Tibial artery (tissue), 4 donors: ENCODE results near the gene PDCD10.

ENCODE experiments used
- DNase-seq, 2 donors: peaks; one replicate each; pipeline ENCODE4 v3.0.0-alpha.2; 2019
- H3K27ac ChIP-seq, 2 donors: fragments of 200-600 bp; sonication (generic) in 1 of 2; 1 replicate in 1 of 2; 2 replicates in 1 of 2; pipeline ENCODE4 v1.5.1; 2018 to 2019; ENCODE audit warnings: mild to moderate bottlenecking in 1 of 2
- H3K27me3 ChIP-seq, 2 donors: fragments of 200-600 bp; sonication (generic) in 1 of 2; one replicate each; pipeline versions ENCODE4 v1.5.1 to v1.6.0; 2016 to 2019
- H3K36me3 ChIP-seq, 3 donors: fragments of 200-600 bp; sonication (generic) in 2 of 3; one replicate each; pipeline ENCODE4 v1.5.1; 2016 to 2019; ENCODE audit warnings: mild to moderate bottlenecking in 2 of 3
- H3K4me1 ChIP-seq, 4 donors: fragments of 200-600 bp; sonication (generic) in 2 of 4; 1 replicate in 3 of 4; 2 replicates in 1 of 4; pipeline ENCODE4 v1.5.1; 2016 to 2019
- H3K4me3 ChIP-seq, 2 donors: fragments of 200-600 bp; sonication (generic) in 1 of 2; 1 replicate in 1 of 2; 2 replicates in 1 of 2; pipeline ENCODE4 v1.5.1; 2018 to 2019; ENCODE audit warnings: mild to moderate bottlenecking in 2 of 2
- H3K9me3 ChIP-seq, 3 donors: fragments of 200-600 bp; sonication (generic) in 1 of 3; one replicate each; pipeline ENCODE4 v1.5.1; 2016 to 2019
- CTCF ChIP-seq, 2 experiments: fragments of 200-600 bp in 1 of 2; fragments of 450-650 bp in 1 of 2; IDR thresholded peaks; one replicate each; pipeline ENCODE4 v1.5.1; 2017 to 2019; ENCODE audit warnings: antibody characterized with exemption in 2 of 2, mild to moderate bottlenecking in 1 of 2, moderate library complexity in 1 of 2
- intact Hi-C: fragments of 100-400 bp; cut with DNase I; formaldehyde crosslinking; loops from one replicate; pipeline ENCODE4 v1.15.0; 2023; ENCODE audit warnings: low total_unique reads

PDCD10 gene

GRCh38 chr3:167700926-167701325 is 33.8 kb downstream of the PDCD10 start:
- no peak for DNase-seq
- H3K36me3 ChIP-seq: peaks cover 3 to 19% (median 9%) of the 10 kb centered on the region in 3 donors
- H3K9me3 ChIP-seq: no peaks in the 10 kb centered on the region
- TF ChIP-seq CTCF (IDR thresholded peaks at IDR 0.05): no peak
- H3K27ac ChIP-seq: no peak overlapping the region
- intact Hi-C loops: no loop called here
- no peaks in the 10 kb centered on the region for H3K27me3 ChIP-seq
- no peaks in the 10 kb centered on the region for H3K4me1 ChIP-seq
- no peak overlapping the region for H3K4me3 ChIP-seq

GRCh38 chr3:167700046-167700445 is 34.6 kb downstream of the PDCD10 start:
- Histone ChIP-seq H3K36me3 (peaks cover 9 to 27% (median 10%) of the 10 kb centered on the region in 3 donors), H3K4me1 (no peaks in the 10 kb centered on the region), H3K27ac (no peak overlapping the region), H3K27me3 (no peaks in the 10 kb centered on the region), H3K9me3 (no peaks in the 10 kb centered on the region), H3K4me3 (no peak overlapping the region)
- no peak for DNase-seq
- TF ChIP-seq CTCF (IDR thresholded peaks at IDR 0.05): no peak
- intact Hi-C loops: no loop called here

- H3K9me3 ChIP-seq: no peaks in the 10 kb centered on the region
- no peak for DNase-seq
- no peak overlapping the region for H3K4me3 ChIP-seq
- no peaks in the 10 kb centered on the region for H3K4me1 ChIP-seq
- intact Hi-C loops: no loop called here
- no peak overlapping the region for H3K27ac ChIP-seq
- no peaks in the 10 kb centered on the region for H3K27me3 ChIP-seq
- peaks cover 9 to 40% (median 9%) of the 10 kb centered on the region in 3 donors for H3K36me3 ChIP-seq
- TF ChIP-seq CTCF (IDR thresholded peaks at IDR 0.05): no peak
Measured at GRCh38 chr3:167694121-167694520, 40.6 kb downstream of the PDCD10 start.

GRCh38 chr3:167691366-167691765 is 43.3 kb downstream of the PDCD10 start:
- intact Hi-C loops: no loop called here
- H3K36me3 ChIP-seq: peaks cover 14 to 45% (median 18%) of the 10 kb centered on the region in 3 donors
- no peak for TF ChIP-seq CTCF (IDR thresholded peaks at IDR 0.05)

GRCh38 chr3:167684388-167684993 is 50.2 kb downstream of the PDCD10 start:
- H3K9me3 ChIP-seq: no peaks in the 10 kb centered on the region
- intact Hi-C loops: no loop called here
- peaks cover 23 to 32% (median 31%) of the 10 kb centered on the region in 3 donors for H3K36me3 ChIP-seq
- TF ChIP-seq CTCF (IDR thresholded peaks at IDR 0.05): peak; percentile 46 to 73
- no peak overlapping the region for H3K27ac ChIP-seq
- peak in 1 of 2 donors; percentile 24 for DNase-seq
- no peak overlapping the region for H3K4me3 ChIP-seq
- no peaks in the 10 kb centered on the region for H3K27me3 ChIP-seq
- H3K4me1 ChIP-seq: no peaks in the 10 kb centered on the region

More at GRCh38 chr3:167691366-167691765, 43.3 kb downstream of the PDCD10 start:
- Histone ChIP-seq H3K9me3 (no peaks in the 10 kb centered on the region), H3K4me1 (no peaks in the 10 kb centered on the region), H3K4me3 (no peak overlapping the region), H3K27me3 (no peaks in the 10 kb centered on the region), H3K27ac (no peak overlapping the region)
- no peak for DNase-seq
